ENCODE measurements around the gene EXTL2. TPM values are rescaled to one million over a fixed set of nuclear protein-coding genes. Genes with fewer than 3 reads are reported as not detected.
A peak's percentile ranks its signal among the peaks of the same experiment; 100 is the strongest.
"Not testable (repeated sequence)": the region's sequence is repeated elsewhere in the genome, so short reads cannot be mapped to it uniquely, and the experiment has no call there.

The EXTL2 gene
- total RNA-seq, 1 experiment from 2014 or later = 13.8 TPM

DNA sequence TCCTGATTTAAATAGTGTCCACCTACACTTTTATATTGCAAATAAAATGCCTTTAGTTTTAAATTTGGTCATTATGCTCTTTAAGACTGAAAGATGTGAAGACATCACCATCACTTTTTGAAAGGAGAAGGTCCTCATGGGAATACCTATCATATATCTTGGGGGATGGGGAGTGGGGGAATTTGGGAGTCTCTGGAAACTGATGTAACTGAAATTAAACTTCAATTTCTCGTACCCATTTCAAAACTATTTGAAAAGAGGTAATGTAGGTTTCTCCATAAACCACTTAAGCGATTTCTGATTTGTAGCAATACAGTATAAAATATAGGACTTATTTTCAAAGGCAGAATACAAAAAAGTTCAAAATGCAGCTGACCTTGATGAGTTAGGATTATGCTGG is 924 bp downstream of the EXTL2 start:
- Mint-ChIP-seq H3K27me3 (ENCODE audit: unreplicated experiment) (no peaks in the 10 kb centered on the region), H3K27ac (ENCODE audit: unreplicated experiment) (no peak overlapping the region), H3K9me3 (ENCODE audit: low read depth, unreplicated experiment) (peaks cover 3% of the 10 kb centered on the region), H3K4me1 (ENCODE audit: low read depth, unreplicated experiment) (no peaks in the 10 kb centered on the region), H3K36me3 (ENCODE audit: insufficient read depth, unreplicated experiment) (peaks cover 36% of the 10 kb centered on the region), H3K4me3 (ENCODE audit: low read depth, unreplicated experiment) (peak overlapping the region; percentile 91)
- CTCF ChIA-PET = interaction anchor here (1.6 kb wide), 1 partner anchor 10 kb away, joined by 4 read pairs; no protein-coding TSS in a partner anchor
- no peak for DNase-seq
- intact Hi-C loops (cut with micrococcal nuclease; ENCODE audit: unreplicated experiment) = no loop called here
- BruUV-seq (replicated peaks) = no TSS peak
- TF ChIP-seq, protein P1, sequence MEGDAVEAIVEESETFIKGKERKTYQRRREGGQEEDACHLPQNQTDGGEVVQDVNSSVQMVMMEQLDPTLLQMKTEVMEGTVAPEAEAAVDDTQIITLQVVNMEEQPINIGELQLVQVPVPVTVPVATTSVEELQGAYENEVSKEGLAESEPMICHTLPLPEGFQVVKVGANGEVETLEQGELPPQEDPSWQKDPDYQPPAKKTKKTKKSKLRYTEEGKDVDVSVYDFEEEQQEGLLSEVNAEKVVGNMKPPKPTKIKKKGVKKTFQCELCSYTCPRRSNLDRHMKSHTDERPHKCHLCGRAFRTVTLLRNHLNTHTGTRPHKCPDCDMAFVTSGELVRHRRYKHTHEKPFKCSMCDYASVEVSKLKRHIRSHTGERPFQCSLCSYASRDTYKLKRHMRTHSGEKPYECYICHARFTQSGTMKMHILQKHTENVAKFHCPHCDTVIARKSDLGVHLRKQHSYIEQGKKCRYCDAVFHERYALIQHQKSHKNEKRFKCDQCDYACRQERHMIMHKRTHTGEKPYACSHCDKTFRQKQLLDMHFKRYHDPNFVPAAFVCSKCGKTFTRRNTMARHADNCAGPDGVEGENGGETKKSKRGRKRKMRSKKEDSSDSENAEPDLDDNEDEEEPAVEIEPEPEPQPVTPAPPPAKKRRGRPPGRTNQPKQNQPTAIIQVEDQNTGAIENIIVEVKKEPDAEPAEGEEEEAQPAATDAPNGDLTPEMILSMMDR (IDR thresholded peaks at IDR 0.05; ENCODE audit: unreplicated experiment) = no peak

DNA sequence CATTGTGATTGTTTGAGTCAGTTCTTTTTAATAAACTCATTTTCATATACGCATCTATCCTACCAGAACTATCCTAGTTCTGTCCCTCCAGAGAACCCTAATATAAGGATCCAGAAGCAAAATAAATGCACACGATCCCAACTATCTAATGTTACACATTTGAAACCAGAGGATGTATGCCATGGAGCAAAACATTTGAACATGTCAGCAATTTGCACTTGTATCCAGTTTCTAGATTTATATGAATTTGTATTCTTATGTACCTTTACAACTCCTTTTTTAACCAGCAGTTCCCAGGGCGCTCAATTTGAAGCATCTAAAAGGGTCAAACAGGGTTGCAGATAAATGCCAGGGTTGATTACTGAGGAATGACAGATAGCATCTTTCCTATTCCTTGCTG is 2.1 kb downstream of the EXTL2 start:
- peaks cover 36% of the 10 kb centered on the region for H3K36me3 Mint-ChIP-seq (ENCODE audit: insufficient read depth, unreplicated experiment)
- H3K9me3 Mint-ChIP-seq (ENCODE audit: low read depth, unreplicated experiment) = peaks cover 5% of the 10 kb centered on the region
- TF ChIP-seq, protein P1 (IDR thresholded peaks at IDR 0.05; ENCODE audit: unreplicated experiment) = no peak
- CTCF ChIA-PET = no interaction called here
- H3K27me3 Mint-ChIP-seq (ENCODE audit: unreplicated experiment) = no peaks in the 10 kb centered on the region
- no peak overlapping the region for H3K27ac Mint-ChIP-seq (ENCODE audit: unreplicated experiment)
- no TSS peak for BruUV-seq (replicated peaks)
- H3K4me3 Mint-ChIP-seq (ENCODE audit: low read depth, unreplicated experiment) = no peak overlapping the region
- no peak for DNase-seq
- no peaks in the 10 kb centered on the region for H3K4me1 Mint-ChIP-seq (ENCODE audit: low read depth, unreplicated experiment)
- intact Hi-C loops (cut with micrococcal nuclease; ENCODE audit: unreplicated experiment) = no loop called here

DNA sequence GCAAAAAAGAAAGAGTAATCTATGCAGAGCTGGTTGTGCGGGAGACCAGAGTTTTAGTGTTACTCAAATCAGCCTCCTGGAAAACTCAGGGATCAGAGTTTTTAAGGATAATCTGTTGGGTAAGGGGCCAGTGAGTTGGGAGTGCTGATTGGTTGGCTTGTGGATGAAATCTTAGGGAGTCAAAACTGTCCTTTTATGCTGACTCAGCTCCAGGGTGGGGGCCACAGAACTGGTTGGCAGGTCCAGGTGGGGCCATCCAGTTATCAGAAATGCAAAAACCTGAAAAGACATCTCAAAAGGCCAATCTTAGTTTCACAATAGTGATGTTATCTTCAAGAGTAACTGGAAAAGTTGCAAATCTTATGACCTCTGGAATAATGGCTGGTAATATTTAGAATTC is 3.3 kb downstream of the EXTL2 start:
- BruUV-seq (replicated peaks) = no TSS peak
- Mint-ChIP-seq H3K36me3 (ENCODE audit: insufficient read depth, unreplicated experiment) (peaks cover 26% of the 10 kb centered on the region), H3K9me3 (ENCODE audit: low read depth, unreplicated experiment) (peaks cover 5% of the 10 kb centered on the region), H3K4me1 (ENCODE audit: low read depth, unreplicated experiment) (no peaks in the 10 kb centered on the region), H3K27me3 (ENCODE audit: unreplicated experiment) (no peaks in the 10 kb centered on the region), H3K27ac (ENCODE audit: unreplicated experiment) (no peak overlapping the region), H3K4me3 (ENCODE audit: low read depth, unreplicated experiment) (no peak overlapping the region)
- CTCF ChIA-PET = no interaction called here
- intact Hi-C loops (cut with micrococcal nuclease; ENCODE audit: unreplicated experiment) = no loop called here
- DNase-seq = no peak
- TF ChIP-seq, protein P1 (IDR thresholded peaks at IDR 0.05; ENCODE audit: unreplicated experiment) = no peak

- peaks cover 12% of the 10 kb centered on the region for H3K36me3 Mint-ChIP-seq (ENCODE audit: insufficient read depth, unreplicated experiment)
- CTCF ChIA-PET; BruUV-seq (replicated peaks); H3K4me3 Mint-ChIP-seq (ENCODE audit: low read depth, unreplicated experiment); intact Hi-C loops (cut with micrococcal nuclease; ENCODE audit: unreplicated experiment); H3K4me1 Mint-ChIP-seq (ENCODE audit: low read depth, unreplicated experiment); H3K27me3 Mint-ChIP-seq (ENCODE audit: unreplicated experiment); H3K9me3 Mint-ChIP-seq (ENCODE audit: low read depth, unreplicated experiment); H3K27ac Mint-ChIP-seq (ENCODE audit: unreplicated experiment); DNase-seq: not testable (repeated sequence)
Observed at GRCh38 chr1:100889869-100890482, 4.7 kb downstream of the EXTL2 start.

DNA sequence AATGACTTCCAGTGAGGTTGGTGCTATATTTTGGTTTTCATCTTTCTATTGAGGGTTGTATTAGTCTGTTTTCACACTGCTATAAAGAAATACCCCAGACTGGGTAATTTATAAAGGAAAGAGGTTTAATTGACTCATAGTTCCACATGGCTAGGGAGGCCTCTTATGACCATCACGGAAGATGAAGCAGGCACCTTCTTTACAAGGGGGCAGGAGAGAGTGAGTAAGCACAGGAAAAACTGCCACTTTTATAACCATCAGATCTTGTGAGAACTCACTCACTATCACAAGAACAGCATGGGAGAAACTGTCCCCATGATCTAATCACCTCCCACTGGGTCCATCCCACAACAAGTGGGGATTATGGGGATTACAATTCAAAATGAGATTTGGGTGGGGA is 5.6 kb downstream of the EXTL2 start:
- H3K4me3 Mint-ChIP-seq (ENCODE audit: low read depth, unreplicated experiment); BruUV-seq (replicated peaks); H3K9me3 Mint-ChIP-seq (ENCODE audit: low read depth, unreplicated experiment); intact Hi-C loops (cut with micrococcal nuclease; ENCODE audit: unreplicated experiment); CTCF ChIA-PET; H3K4me1 Mint-ChIP-seq (ENCODE audit: low read depth, unreplicated experiment); H3K27ac Mint-ChIP-seq (ENCODE audit: unreplicated experiment); DNase-seq; H3K27me3 Mint-ChIP-seq (ENCODE audit: unreplicated experiment); H3K36me3 Mint-ChIP-seq (ENCODE audit: insufficient read depth, unreplicated experiment): not testable (repeated sequence)

Measured in Calu3 (cell line).